Measurements from ENCODE around the gene MT1G.

MT1G gene

DNA sequence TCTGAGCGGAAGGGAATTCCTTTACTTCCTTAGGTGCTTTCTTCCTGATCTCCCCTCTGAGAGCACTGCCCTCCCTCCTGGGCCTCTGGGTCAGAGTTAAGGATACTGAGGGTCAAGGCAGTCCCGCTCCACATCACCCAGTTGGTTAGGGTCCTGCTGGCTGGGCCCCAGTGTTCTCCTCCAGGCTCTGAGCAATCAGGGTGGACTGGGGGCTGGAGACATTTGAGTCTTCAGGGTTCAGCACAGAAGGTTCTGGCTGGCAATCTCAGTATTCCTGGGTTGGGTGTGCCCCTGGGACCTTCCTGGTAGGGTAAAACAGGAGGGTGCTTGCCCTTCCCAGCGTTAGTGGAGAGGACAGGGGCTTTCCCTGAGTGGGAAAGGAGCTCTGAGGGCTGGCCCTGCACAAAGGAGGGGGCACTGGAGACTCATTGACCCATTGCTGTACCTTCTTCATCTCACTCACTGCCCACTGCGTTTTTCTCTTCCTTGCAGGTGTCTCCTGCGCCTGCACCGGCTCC, 35.0 kb downstream of the MT1G start:
- Mint-ChIP-seq H3K36me3 (ENCODE audit: low read depth) (no peaks in the 10 kb centered on the region), H3K27ac (no peak overlapping the region), H3K9me3 (no peaks in the 10 kb centered on the region), H3K4me1 (peaks cover 2% of the 10 kb centered on the region), H3K4me3 (peak overlapping the region; percentile 76 to 80 (median 77)), H3K27me3 (ENCODE audit: low read depth) (peaks cover 99% of the 10 kb centered on the region)
- no peak for TF ChIP-seq CTCF (IDR thresholded peaks at IDR 0.05; ENCODE audit: unreplicated experiment in 3 of 3)

- no peak for TF ChIP-seq CTCF (IDR thresholded peaks at IDR 0.05; ENCODE audit: unreplicated experiment in 3 of 3)
- no peaks in the 10 kb centered on the region for H3K4me1 Mint-ChIP-seq
Measured at GRCh38 chr16:56632156-56632847, 35.6 kb downstream of the MT1G start, which contains the start of gene MT1M. MT1M (plus strand) TSS chr16:56632659; CDS start chr16:56632732, 73 bp downstream.

GRCh38 chr16:56631832-56632155, 36.1 kb downstream of the MT1G start:
- Mint-ChIP-seq H3K36me3 (ENCODE audit: low read depth) (no peaks in the 10 kb centered on the region), H3K27ac (peak overlapping the region in 1 of 3 experiments; percentile 21), H3K9me3 (no peaks in the 10 kb centered on the region), H3K4me1 (no peaks in the 10 kb centered on the region), H3K4me3 (peak overlapping the region; percentile 77 to 83 (median 79)), H3K27me3 (ENCODE audit: low read depth) (peaks cover 96% of the 10 kb centered on the region)
- TF ChIP-seq CTCF (IDR thresholded peaks at IDR 0.05; ENCODE audit: unreplicated experiment in 3 of 3), result no peak

More at GRCh38 chr16:56632156-56632847, 35.6 kb downstream of the MT1G start, which contains the start of gene MT1M:
- Mint-ChIP-seq H3K36me3 (ENCODE audit: low read depth) (no peaks in the 10 kb centered on the region), H3K27me3 (ENCODE audit: low read depth) (peaks cover 96% of the 10 kb centered on the region), H3K27ac (peak within 1 kb of the TSS in 1 of 3 experiments; percentile 21), H3K4me3 (peak within 1 kb of the TSS; percentile 77 to 83 (median 79)), H3K9me3 (no peaks in the 10 kb centered on the region)

DNA sequence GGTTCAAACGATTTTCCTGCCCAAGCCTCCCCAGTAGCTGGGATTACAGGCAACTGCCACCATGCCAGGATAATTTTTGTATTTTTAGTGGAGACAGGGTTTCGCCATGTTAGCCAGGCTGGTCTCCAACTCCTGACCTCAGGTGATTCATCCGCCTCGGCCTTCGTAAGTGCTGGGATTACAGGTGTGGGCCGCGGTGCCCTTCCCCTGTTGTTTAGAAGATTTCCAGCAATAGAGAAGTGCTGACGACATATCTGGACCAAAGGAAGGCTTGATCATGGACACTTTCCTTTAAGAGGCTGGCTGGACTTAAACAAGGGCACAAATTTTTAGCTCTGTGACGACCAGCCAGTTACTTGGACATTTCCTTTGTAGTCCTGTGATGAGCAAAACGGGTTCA, 36.7 kb downstream of the MT1G start:
- Mint-ChIP-seq H3K4me1 (no peaks in the 10 kb centered on the region), H3K27ac (no peak overlapping the region), H3K36me3 (ENCODE audit: low read depth) (no peaks in the 10 kb centered on the region), H3K9me3 (no peaks in the 10 kb centered on the region), H3K4me3 (peak overlapping the region; percentile 77 to 83 (median 79)), H3K27me3 (ENCODE audit: low read depth) (peaks cover 96% of the 10 kb centered on the region)
- TF ChIP-seq CTCF (IDR thresholded peaks at IDR 0.05; ENCODE audit: unreplicated experiment in 3 of 3), result no peak

GRCh38 chr16:56630134-56630533, 37.7 kb downstream of the MT1G start:
- Mint-ChIP-seq H3K4me3 (no peak overlapping the region), H3K27me3 (ENCODE audit: low read depth) (peaks cover 96% of the 10 kb centered on the region), H3K27ac (no peak overlapping the region), H3K4me1 (peaks cover 5% of the 10 kb centered on the region), H3K36me3 (ENCODE audit: low read depth) (no peaks in the 10 kb centered on the region), H3K9me3 (no peaks in the 10 kb centered on the region)
- no peak for TF ChIP-seq CTCF (IDR thresholded peaks at IDR 0.05; ENCODE audit: unreplicated experiment in 3 of 3)

- no peak overlapping the region for H3K4me3 Mint-ChIP-seq
- peaks cover 5% of the 10 kb centered on the region for H3K4me1 Mint-ChIP-seq
- TF ChIP-seq CTCF (IDR thresholded peaks at IDR 0.05; ENCODE audit: unreplicated experiment in 3 of 3), result no peak
- H3K27me3 Mint-ChIP-seq (ENCODE audit: low read depth), result peaks cover 96% of the 10 kb centered on the region
- no peaks in the 10 kb centered on the region for H3K9me3 Mint-ChIP-seq
- H3K27ac Mint-ChIP-seq, result no peak overlapping the region
- H3K36me3 Mint-ChIP-seq (ENCODE audit: low read depth), result no peaks in the 10 kb centered on the region
Measured at GRCh38 chr16:56629531-56629930, 38.3 kb downstream of the MT1G start.

Data from nephron (organoid).